ENCODE results near the gene ATF7. TPM values are rescaled to one million over a fixed set of nuclear protein-coding genes. Genes with fewer than 3 reads are reported as not detected.
"Not testable (repeated sequence)": the region's sequence is repeated elsewhere in the genome, so short reads cannot be mapped to it uniquely, and the experiment has no call there.

ATF7 gene
- polyA plus RNA-seq, 2 of the 4 experiments (the other 2 are of a cell fraction) = 22.9 to 38.9 TPM

- Histone ChIP-seq H3K27ac (no peak overlapping the region), H3K4me3 (no peak overlapping the region), H3K4me2 (no peak overlapping the region), H3K4me1 (peaks cover 3% of the 10 kb centered on the region; the same call in 1 of the 3 replicates), H3K9me3 (no peaks in the 10 kb centered on the region)
- CTCF ChIA-PET = interaction anchor here (2.9 kb wide), 1 partner anchor 24 kb away, joined by 15 read pairs; the partner anchor contains the start of gene ATP5MC2
- DNase-seq (ENCODE audit: low read depth in 1 of 2, low spot score in 1 of 2) (no peak), ATAC-seq (no peak; a peak in 1 of 6 replicates), FAIRE-seq (no peak)
- 81% methylated on average over 1 of the region's 1 CpG for WGBS (ENCODE audit: missing lambda C conversion rate)
- TF ChIP-seq ELK1 (IDR thresholded peaks at IDR 0.05; ENCODE audit: low read depth, low read length) (no peak), FOXS1 (CRISPR knock-in tag; IDR thresholded peaks at IDR 0.05) (no peak), MAFK (IDR thresholded peaks at IDR 0.05; ENCODE audit: partially characterized antibody) (no peak), HMGXB4 (CRISPR knock-in tag; IDR thresholded peaks at IDR 0.05; ENCODE audit: borderline replicate concordance) (no peak), PBX3 (IDR thresholded peaks at IDR 0.05) (no peak), FOSB (CRISPR knock-in tag; IDR thresholded peaks at IDR 0.05) (no peak), POLR2AphosphoS2 (conservative IDR thresholded peaks at IDR 0.05; ENCODE audit: low read length) (no peak), HOXB13 (CRISPR knock-in tag; IDR thresholded peaks at IDR 0.05; ENCODE audit: low read depth) (no peak), KDM5A (IDR thresholded peaks at IDR 0.05) (no peak), JUN (IDR thresholded peaks at IDR 0.05) (no peak), RAD21 (conservative IDR thresholded peaks at IDR 0.05 in 1 of 2, IDR thresholded peaks at IDR 0.05 in 1 of 2) (no peak), PHF8 (IDR thresholded peaks at IDR 0.05; ENCODE audit: borderline replicate concordance, low read depth) (no peak), EHMT2 (IDR thresholded peaks at IDR 0.05; ENCODE audit: low read depth) (no peak), EHF (CRISPR knock-in tag; IDR thresholded peaks at IDR 0.05) (no peak), BCL3 (IDR thresholded peaks at IDR 0.05) (no peak), NR3C1 (IDR thresholded peaks at IDR 0.05) (no peak), FOSL2 (IDR thresholded peaks at IDR 0.05) (no peak), FOSL2 (CRISPR knock-in tag; IDR thresholded peaks at IDR 0.05) (no peak)
- POLR2A ChIA-PET = no interaction called here
These were observed 26.2 kb upstream of the ATF7 start for GRCh38 chr12:53652366-53652765.

GRCh38 chr12:53651737-53652136 lies 25.6 kb upstream of the ATF7 start:
- no peaks in the 10 kb centered on the region for H3K9me3 ChIP-seq
- no peak overlapping the region for H3K4me3 ChIP-seq
- TF ChIP-seq NR3C1 (IDR thresholded peaks at IDR 0.05) (no peak), HEYL (CRISPR knock-in tag; IDR thresholded peaks at IDR 0.05) (no peak), MAX (IDR thresholded peaks at IDR 0.05) (no peak), MYC (IDR thresholded peaks at IDR 0.05; ENCODE audit: borderline replicate concordance, low read length) (no peak), KDM1A (IDR thresholded peaks at IDR 0.05; ENCODE audit: low read depth) (no peak)
- DNase-seq (ENCODE audit: low read depth in 1 of 2, low spot score in 1 of 2) (no peak), FAIRE-seq (no peak), ATAC-seq (no peak)
- no peak overlapping the region for H3K27ac ChIP-seq
- 60% methylated on average over 1 of the region's 1 CpG for WGBS (ENCODE audit: missing lambda C conversion rate)
- CTCF ChIA-PET = interaction anchor here (1.0 to 2.9 kb wide), 3 partner anchors 18 to 108 kb away, joined by 3 to 15 read pairs (median 4); partner anchors contain the start of gene ATP5MC2
- no peaks in the 10 kb centered on the region for H3K4me1 ChIP-seq
- H3K4me2 ChIP-seq = no peak overlapping the region
- POLR2A ChIA-PET = interaction anchor here (1.0 kb wide), 1 partner anchor 151 kb away, joined by 4 read pairs; the partner anchor contains the start of gene TARBP2

- ATAC-seq; DNase-seq (ENCODE audit: low read depth in 1 of 2, low spot score in 1 of 2); POLR2A ChIA-PET; H3K4me2 ChIP-seq; H3K4me1 ChIP-seq; H3K4me3 ChIP-seq; H3K27ac ChIP-seq; H3K9me3 ChIP-seq; FAIRE-seq: not testable (repeated sequence)
- CTCF ChIA-PET = interaction anchor here (1.0 to 1.1 kb wide), 2 partner anchors 13 to 103 kb away, joined by 3 to 6 read pairs; no protein-coding TSS in a partner anchor
- WGBS (ENCODE audit: missing lambda C conversion rate) = 47% methylated on average over 2 of the region's 4 CpGs
These were observed 20.1 kb upstream of the ATF7 start for GRCh38 chr12:53646300-53646699.
